H9 (cell line): Measurements from ENCODE around the gene ZMYM3. TPM values are rescaled to one million over a fixed set of nuclear protein-coding genes. Genes with fewer than 3 reads are reported as not detected.

Source experiments
- DNase-seq: peaks from one replicate; pipeline ENCODE4 v3.0.0-alpha.2; 2017
- H2AFZ ChIP-seq: one replicate; pipeline ENCODE4 v1.6.1; 2013; ENCODE audit warnings: mild to moderate bottlenecking, low read length, control low read depth, moderate library complexity
- H2AK5ac ChIP-seq: 2 replicates; pipeline ENCODE4 v1.6.1; 2013; ENCODE audit warnings: low read length, control low read depth, mixed read lengths; ENCODE audit not compliant: insufficient read length
- H2BK120ac ChIP-seq: one replicate; pipeline ENCODE4 v1.6.1; 2013; ENCODE audit warnings: low read depth, mild to moderate bottlenecking, low read length, control low read depth, inconsistent platforms; ENCODE audit not compliant: poor library complexity, severe bottlenecking
- H2BK12ac ChIP-seq: 2 replicates; pipeline ENCODE4 v1.6.1; 2013; ENCODE audit warnings: low read length, control low read depth, mixed read lengths, low read depth; ENCODE audit not compliant: insufficient read length
- H2BK15ac ChIP-seq: 2 replicates; pipeline ENCODE4 v1.6.1; 2013; ENCODE audit warnings: low read depth, low read length, control low read depth
- H2BK20ac ChIP-seq: one replicate; pipeline ENCODE4 v1.6.1; 2013; ENCODE audit warnings: low read depth, mild to moderate bottlenecking, low read length, control low read depth, inconsistent platforms; ENCODE audit not compliant: poor library complexity, severe bottlenecking
- H2BK5ac ChIP-seq: 2 replicates; pipeline ENCODE4 v1.6.1; 2013; ENCODE audit warnings: low read length, control low read depth, mixed read lengths; ENCODE audit not compliant: insufficient read length
- H3K14ac ChIP-seq: 2 replicates; pipeline ENCODE4 v1.6.1; 2013; ENCODE audit warnings: low read length, control low read depth; ENCODE audit not compliant: insufficient read depth
- H3K18ac ChIP-seq: 2 replicates; pipeline ENCODE4 v1.6.1; 2013; ENCODE audit warnings: low read depth, mild to moderate bottlenecking, mixed read lengths, low read length, control low read depth; ENCODE audit not compliant: insufficient read length
- H3K23ac ChIP-seq: 2 replicates; pipeline ENCODE4 v1.6.1; 2013; ENCODE audit warnings: low read length, control low read depth, mixed read lengths, low read depth; ENCODE audit not compliant: insufficient read length
- H3K23me2 ChIP-seq: 2 replicates; pipeline ENCODE4 v1.6.1; 2013; ENCODE audit warnings: low read depth, mild to moderate bottlenecking, mixed read lengths, low read length, control low read depth; ENCODE audit not compliant: insufficient read length, poor library complexity, severe bottlenecking
- H3K27ac ChIP-seq: 2 replicates; pipeline ENCODE4 v1.5.1; 2013; ENCODE audit warnings: low read length, control low read depth, mixed read lengths, low read depth; ENCODE audit not compliant: insufficient read length
- H3K27me3 ChIP-seq: 2 replicates; pipeline ENCODE4 v1.6.1; 2013; ENCODE audit warnings: low read length, control low read depth, inconsistent platforms; ENCODE audit not compliant: insufficient read depth
- H3K4ac ChIP-seq: 2 replicates; pipeline ENCODE4 v1.6.1; 2013; ENCODE audit warnings: low read depth, mild to moderate bottlenecking, control low read depth, inconsistent platforms, low read length, moderate library complexity
- H3K4me1 ChIP-seq: 2 replicates; pipeline ENCODE4 v1.6.1; 2013; ENCODE audit warnings: low read length, control low read depth, inconsistent platforms; ENCODE audit not compliant: insufficient read depth
- H3K4me2 ChIP-seq: 2 replicates; pipeline ENCODE4 v1.6.1; 2013; ENCODE audit warnings: low read length, control low read depth, mixed read lengths; ENCODE audit not compliant: insufficient read length, insufficient read depth
- H3K56ac ChIP-seq: 2 replicates; pipeline ENCODE4 v1.6.1; 2013; ENCODE audit warnings: low read depth, mild to moderate bottlenecking, mixed read lengths, low read length, control low read depth; ENCODE audit not compliant: insufficient read length
- H3K79me1 ChIP-seq: 2 replicates; pipeline ENCODE4 v1.6.1; 2013; ENCODE audit warnings: low read depth, mild to moderate bottlenecking, moderate library complexity, low read length, control low read depth, inconsistent platforms; ENCODE audit not compliant: insufficient read depth, poor library complexity, severe bottlenecking
- H3K79me2 ChIP-seq: 2 replicates; pipeline ENCODE4 v1.6.1; 2013; ENCODE audit warnings: low read length, control low read depth, inconsistent platforms; ENCODE audit not compliant: insufficient read depth
- H3K9ac ChIP-seq: 2 replicates; pipeline ENCODE4 v1.6.1; 2013; ENCODE audit warnings: low read length, control low read depth, mixed read lengths; ENCODE audit not compliant: insufficient read length; ENCODE audit errors: extremely low read depth
- H3K9me3 ChIP-seq: one replicate; pipeline ENCODE4 v1.6.1; 2013; ENCODE audit warnings: low read depth, low read length, inconsistent platforms; ENCODE audit not compliant: control insufficient read depth
- H3T11ph ChIP-seq: one replicate; pipeline ENCODE4 v1.6.1; 2013; ENCODE audit warnings: mild to moderate bottlenecking, low read length, control low read depth, inconsistent platforms
- H4K20me1 ChIP-seq: one replicate; pipeline ENCODE4 v1.6.1; 2013; ENCODE audit not compliant: control insufficient read depth, insufficient read length, insufficient read depth
- H4K5ac ChIP-seq: 2 replicates; pipeline ENCODE4 v1.6.1; 2013; ENCODE audit warnings: low read depth, mild to moderate bottlenecking, mixed read lengths, low read length, control low read depth; ENCODE audit not compliant: insufficient read length
- H4K8ac ChIP-seq: replicated peaks from 2 replicates; pipeline ENCODE4 v1.6.1; 2013; ENCODE audit warnings: low read length, control low read depth, mixed read lengths, low read depth; ENCODE audit not compliant: insufficient read length
- H4K91ac ChIP-seq: 2 replicates; pipeline ENCODE4 v1.6.1; 2013; ENCODE audit warnings: low read depth, mild to moderate bottlenecking, moderate library complexity, mixed read lengths, low read length, control low read depth; ENCODE audit not compliant: insufficient read length
- H3K27ac Mint-ChIP-seq, 3 experiments: 2 replicates in 2 of 3; 3 replicates in 1 of 3; pipeline ENCODE4 v1.8.0; 2020 to 2021; ENCODE audit warnings: mixed read lengths in 3 of 3, mild to moderate bottlenecking in 1 of 3, moderate library complexity in 1 of 3
- H3K27me3 Mint-ChIP-seq: 2 replicates; pipeline ENCODE4 v1.8.0; 2021; ENCODE audit warnings: low read depth, mild to moderate bottlenecking, moderate library complexity, mixed read lengths
- H3K36me3 Mint-ChIP-seq, 3 experiments: 2 replicates in 2 of 3; 3 replicates in 1 of 3; pipeline ENCODE4 v1.8.0; 2020 to 2021; ENCODE audit warnings: low read depth in 3 of 3, mixed read lengths in 3 of 3; ENCODE audit not compliant: insufficient read depth in 1 of 3
- H3K4me1 Mint-ChIP-seq, 2 experiments: 2 replicates each; pipeline ENCODE4 v1.8.0; 2020; ENCODE audit warnings: mixed read lengths in 2 of 2
- H3K4me3 Mint-ChIP-seq, 2 experiments: 2 replicates in 1 of 2; 3 replicates in 1 of 2; pipeline ENCODE4 v1.8.0; 2020 to 2021; ENCODE audit warnings: mild to moderate bottlenecking in 2 of 2, mixed read lengths in 2 of 2, moderate library complexity in 1 of 2
- H3K9me3 Mint-ChIP-seq, 2 experiments: 2 replicates in 1 of 2; 3 replicates in 1 of 2; pipeline ENCODE4 v1.8.0; 2020; ENCODE audit warnings: mild to moderate bottlenecking in 2 of 2, mixed read lengths in 2 of 2, moderate library complexity in 1 of 2
- CTCF ChIP-seq: fragments of 200-600 bp; sonication (generic); conservative IDR thresholded peaks from 3 replicates; pipeline ENCODE4 v1.8.0; 2021; ENCODE audit warnings: antibody characterized with exemption, mild to moderate bottlenecking
- WGBS: extraction: QIAGEN DNeasy Blood & Tissue Kit; methylation state at CpG from one replicate; pipeline ENCODE4 v1.1.7; 2013; ENCODE audit warnings: missing lambda C conversion rate, low lambda C conversion rate, mixed read lengths; ENCODE audit not compliant: insufficient read length; ENCODE audit errors: extremely low coverage; 5-methylcytosine and 5-hydroxymethylcytosine counted together
- total RNA-seq: library from RNA; stranded (reverse); gene quantifications from 2 replicates; pipeline ENCODE4 v1.2.1, GENCODE V29; 2021

The ZMYM3 gene
- total RNA-seq, 1 experiment from 2014 or later: 86.5 TPM

- H2BK20ac ChIP-seq: no peak overlapping the region
- H2AFZ ChIP-seq: no peak overlapping the region
- no peak overlapping the region for H3T11ph ChIP-seq
- H3K23me2 ChIP-seq: no peaks in the 10 kb centered on the region
- peaks cover 20% of the 10 kb centered on the region for H3K9me3 ChIP-seq
- no peak for TF ChIP-seq CTCF
- H3K27me3 ChIP-seq: no peaks in the 10 kb centered on the region
- no peak overlapping the region for H4K91ac ChIP-seq
- H3K4ac ChIP-seq: no peak overlapping the region
- H3K56ac ChIP-seq: no peak overlapping the region
- H3K9me3 Mint-ChIP-seq: peaks cover 72 to 76% of the 10 kb centered on the region in 2 experiments
- no peak overlapping the region for H3K4me3 Mint-ChIP-seq
- WGBS: no CpG with 5 or more reads among the region's 1 CpG
- H3K79me2 ChIP-seq: no peaks in the 10 kb centered on the region
- H3K23ac ChIP-seq: no peak overlapping the region
- no peaks in the 10 kb centered on the region for H4K20me1 ChIP-seq
- no peak overlapping the region for H3K27ac ChIP-seq
- peaks cover 10 to 29% of the 10 kb centered on the region in 2 experiments for H3K4me1 Mint-ChIP-seq
- H2BK5ac ChIP-seq: no peak overlapping the region
- H3K14ac ChIP-seq: no peak overlapping the region
- no peak overlapping the region for H4K5ac ChIP-seq
- no peak overlapping the region for H2BK15ac ChIP-seq
- H3K79me1 ChIP-seq: no peaks in the 10 kb centered on the region
- no peak overlapping the region for H2BK12ac ChIP-seq
- no peaks in the 10 kb centered on the region for H3K4me1 ChIP-seq
- H2AK5ac ChIP-seq: no peak overlapping the region
- no peak overlapping the region for H3K4me2 ChIP-seq
- no peak overlapping the region for H3K18ac ChIP-seq
- H3K27ac Mint-ChIP-seq: no peak overlapping the region
- H4K8ac ChIP-seq: no peak overlapping the region
- peaks cover 5% of the 10 kb centered on the region for H3K27me3 Mint-ChIP-seq
- H3K9ac ChIP-seq: no peak overlapping the region
- H2BK120ac ChIP-seq: no peak overlapping the region
- no peak for DNase-seq
- H3K36me3 Mint-ChIP-seq: peaks cover 0 to 6% (median 4%) of the 10 kb centered on the region in 3 experiments; a peak in 6 of 7 replicates
These were observed 39.8 kb downstream of the ZMYM3 start for GRCh38 chrX:71214152-71214551.
